ENCODE results near the gene RXRA. TPM values are rescaled to one million over a fixed set of nuclear protein-coding genes. Genes with fewer than 3 reads are reported as not detected.

Gene RXRA
- total RNA-seq, 1 donor from 2014 or later = 83.3 TPM

GRCh38 chr9:134461426-134461982 is 135.2 kb downstream of the RXRA start:
- TF ChIP-seq, protein P1, sequence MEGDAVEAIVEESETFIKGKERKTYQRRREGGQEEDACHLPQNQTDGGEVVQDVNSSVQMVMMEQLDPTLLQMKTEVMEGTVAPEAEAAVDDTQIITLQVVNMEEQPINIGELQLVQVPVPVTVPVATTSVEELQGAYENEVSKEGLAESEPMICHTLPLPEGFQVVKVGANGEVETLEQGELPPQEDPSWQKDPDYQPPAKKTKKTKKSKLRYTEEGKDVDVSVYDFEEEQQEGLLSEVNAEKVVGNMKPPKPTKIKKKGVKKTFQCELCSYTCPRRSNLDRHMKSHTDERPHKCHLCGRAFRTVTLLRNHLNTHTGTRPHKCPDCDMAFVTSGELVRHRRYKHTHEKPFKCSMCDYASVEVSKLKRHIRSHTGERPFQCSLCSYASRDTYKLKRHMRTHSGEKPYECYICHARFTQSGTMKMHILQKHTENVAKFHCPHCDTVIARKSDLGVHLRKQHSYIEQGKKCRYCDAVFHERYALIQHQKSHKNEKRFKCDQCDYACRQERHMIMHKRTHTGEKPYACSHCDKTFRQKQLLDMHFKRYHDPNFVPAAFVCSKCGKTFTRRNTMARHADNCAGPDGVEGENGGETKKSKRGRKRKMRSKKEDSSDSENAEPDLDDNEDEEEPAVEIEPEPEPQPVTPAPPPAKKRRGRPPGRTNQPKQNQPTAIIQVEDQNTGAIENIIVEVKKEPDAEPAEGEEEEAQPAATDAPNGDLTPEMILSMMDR (IDR thresholded peaks at IDR 0.05; ENCODE audit: unreplicated experiment) = no peak
- H3K27ac Mint-ChIP-seq (ENCODE audit: unreplicated experiment) = no peak overlapping the region
- no peaks in the 10 kb centered on the region for H3K9me3 Mint-ChIP-seq (ENCODE audit: unreplicated experiment)
- H3K36me3 Mint-ChIP-seq (ENCODE audit: low read depth, unreplicated experiment) = no peaks in the 10 kb centered on the region
- DNase-seq (ENCODE audit: low spot score) = no peak
- peaks cover 6% of the 10 kb centered on the region for H3K27me3 Mint-ChIP-seq (ENCODE audit: unreplicated experiment)
- H3K4me3 Mint-ChIP-seq (ENCODE audit: unreplicated experiment) = no peak overlapping the region
- peaks cover under 1% of the 10 kb centered on the region for H3K4me1 Mint-ChIP-seq (ENCODE audit: unreplicated experiment)

GRCh38 chr9:134462318-134462717 is 136.1 kb downstream of the RXRA start:
- no peaks in the 10 kb centered on the region for H3K36me3 Mint-ChIP-seq (ENCODE audit: low read depth, unreplicated experiment)
- TF ChIP-seq, protein P1 (IDR thresholded peaks at IDR 0.05; ENCODE audit: unreplicated experiment) = no peak
- no peak for DNase-seq (ENCODE audit: low spot score)
- no peaks in the 10 kb centered on the region for H3K9me3 Mint-ChIP-seq (ENCODE audit: unreplicated experiment)
- no peak overlapping the region for H3K27ac Mint-ChIP-seq (ENCODE audit: unreplicated experiment)
- H3K27me3 Mint-ChIP-seq (ENCODE audit: unreplicated experiment) = peaks cover 6% of the 10 kb centered on the region
- H3K4me1 Mint-ChIP-seq (ENCODE audit: unreplicated experiment) = no peaks in the 10 kb centered on the region
- H3K4me3 Mint-ChIP-seq (ENCODE audit: unreplicated experiment) = no peak overlapping the region

DNA sequence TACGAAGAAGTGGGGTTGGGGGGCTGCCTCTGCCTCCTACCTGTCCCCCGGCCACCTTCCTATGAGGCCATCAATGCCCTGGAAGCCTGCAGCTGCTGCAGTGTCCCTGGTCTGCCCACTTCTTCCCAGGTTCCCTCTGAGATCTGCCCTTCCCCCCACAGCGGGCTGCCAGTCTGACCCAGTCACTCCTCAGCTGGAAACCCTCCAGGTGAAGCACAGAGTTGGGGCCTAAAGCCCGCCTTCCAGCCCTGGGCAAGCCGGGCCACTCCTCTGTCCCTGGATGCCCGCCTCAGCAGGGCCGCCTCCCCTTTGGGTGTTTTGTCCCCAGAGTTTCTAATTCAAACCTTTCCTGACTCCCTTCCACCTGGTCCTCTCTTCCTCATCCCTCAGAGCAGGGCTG is 137.0 kb downstream of the RXRA start:
- Mint-ChIP-seq H3K4me1 (ENCODE audit: unreplicated experiment) (no peaks in the 10 kb centered on the region), H3K9me3 (ENCODE audit: unreplicated experiment) (no peaks in the 10 kb centered on the region), H3K27ac (ENCODE audit: unreplicated experiment) (no peak overlapping the region), H3K27me3 (ENCODE audit: unreplicated experiment) (peaks cover 6% of the 10 kb centered on the region), H3K36me3 (ENCODE audit: low read depth, unreplicated experiment) (no peaks in the 10 kb centered on the region), H3K4me3 (ENCODE audit: unreplicated experiment) (no peak overlapping the region)
- TF ChIP-seq, protein P1 (IDR thresholded peaks at IDR 0.05; ENCODE audit: unreplicated experiment) = no peak
- no peak for DNase-seq (ENCODE audit: low spot score)

GRCh38 chr9:134466869-134467616 is 140.8 kb downstream of the RXRA start:
- no peaks in the 10 kb centered on the region for H3K27me3 Mint-ChIP-seq (ENCODE audit: unreplicated experiment)
- DNase-seq (ENCODE audit: low spot score) = no peak

More at GRCh38 chr9:134466869-134467616, 140.8 kb downstream of the RXRA start:
- Mint-ChIP-seq H3K9me3 (ENCODE audit: unreplicated experiment) (no peaks in the 10 kb centered on the region), H3K4me1 (ENCODE audit: unreplicated experiment) (no peaks in the 10 kb centered on the region), H3K36me3 (ENCODE audit: low read depth, unreplicated experiment) (no peaks in the 10 kb centered on the region), H3K27ac (ENCODE audit: unreplicated experiment) (no peak overlapping the region), H3K4me3 (ENCODE audit: unreplicated experiment) (no peak overlapping the region)
- TF ChIP-seq, protein P1 (IDR thresholded peaks at IDR 0.05; ENCODE audit: unreplicated experiment) = no peak
